Skin of body (tissue), 2 donors: ENCODE data around the gene ASXL2. TPM values are rescaled to one million over a fixed set of nuclear protein-coding genes. Genes with fewer than 3 reads are reported as not detected.
A peak's percentile ranks its signal among the peaks of the same experiment; 100 is the strongest.
"Not testable (repeated sequence)": the region's sequence is repeated elsewhere in the genome, so short reads cannot be mapped to it uniquely, and the experiment has no call there.

Source experiments
- DNase-seq: peaks from one replicate; lab custom pipeline; 2025; lab: John Stamatoyannopoulos, UW
- total RNA-seq: library from RNA; depleted of rRNA; stranded (reverse); fragments of >200 nt; gene quantifications from one replicate; pipeline ENCODE4 v1.2.3, GENCODE V29; 2014

ASXL2 gene
- total RNA-seq, 1 donor from 2014 or later, result 9.9 TPM

DNA sequence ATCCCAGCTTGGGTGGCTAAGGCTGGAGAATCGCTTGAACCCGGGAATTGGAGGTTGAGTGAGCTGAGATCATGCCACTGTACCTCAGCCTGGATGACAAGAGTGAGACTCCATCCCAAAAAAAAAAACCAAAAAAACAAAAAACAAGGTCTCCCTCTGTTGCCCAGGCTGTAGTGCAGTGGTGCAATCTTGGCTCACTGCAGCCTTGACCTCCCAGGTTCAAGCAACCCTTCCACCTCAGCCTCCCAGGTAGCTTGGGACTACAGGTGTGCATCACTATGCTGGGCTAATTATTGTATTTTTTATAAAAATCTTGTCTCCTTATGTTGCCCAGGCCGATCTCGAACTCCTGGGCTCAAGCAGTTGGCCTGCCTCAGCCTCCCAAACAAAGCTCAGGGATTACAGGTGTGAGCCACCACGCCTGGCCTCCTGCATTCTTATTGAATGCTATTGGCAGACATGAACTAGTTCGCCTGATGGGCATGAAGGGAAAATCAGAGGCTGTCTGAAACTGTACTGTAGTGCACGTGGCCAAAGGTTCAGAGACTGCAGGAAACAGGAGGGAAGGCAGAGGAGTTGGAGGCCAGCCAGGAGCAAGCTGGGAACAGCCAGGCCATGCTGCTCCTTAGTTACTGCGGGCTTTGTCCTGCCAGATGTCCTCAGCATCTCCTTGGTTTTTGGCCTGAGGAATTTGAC is 16.0 kb upstream of the ASXL2 start:
- DNase-seq, result no peak

- DNase-seq, result no peak
Observed at GRCh38 chr2:25891672-25892071, 13.4 kb upstream of the ASXL2 start.

DNA sequence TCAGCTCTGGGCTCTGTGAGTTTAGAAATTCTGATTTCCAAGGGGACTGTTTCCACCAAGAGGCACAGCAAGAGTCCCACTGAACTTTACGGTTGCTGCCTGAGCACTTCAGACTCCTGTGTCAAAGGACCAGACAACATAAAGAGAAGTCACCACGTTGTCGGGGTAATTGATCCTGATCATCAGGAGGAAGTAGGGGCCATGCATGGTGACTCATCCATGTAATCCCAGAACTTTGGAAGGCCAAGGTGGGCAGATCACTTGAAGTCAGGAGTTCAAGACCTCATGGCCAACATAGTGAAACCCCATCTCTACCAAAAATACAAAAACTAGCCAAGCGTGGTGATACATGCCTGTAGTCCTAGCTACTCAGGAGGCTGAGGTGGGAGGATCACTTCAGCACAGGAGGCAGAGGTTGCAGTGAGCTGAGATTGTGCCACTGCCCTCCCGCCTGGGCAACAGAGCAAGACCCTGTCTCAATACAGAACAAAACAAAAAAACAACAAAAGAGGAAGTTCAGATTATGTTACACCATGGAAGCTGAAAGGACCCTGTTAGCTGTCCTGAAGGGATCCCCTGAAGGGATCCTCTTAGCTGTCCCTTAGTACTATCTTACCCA is 9.4 kb upstream of the ASXL2 start:
- DNase-seq, result no peak

DNA sequence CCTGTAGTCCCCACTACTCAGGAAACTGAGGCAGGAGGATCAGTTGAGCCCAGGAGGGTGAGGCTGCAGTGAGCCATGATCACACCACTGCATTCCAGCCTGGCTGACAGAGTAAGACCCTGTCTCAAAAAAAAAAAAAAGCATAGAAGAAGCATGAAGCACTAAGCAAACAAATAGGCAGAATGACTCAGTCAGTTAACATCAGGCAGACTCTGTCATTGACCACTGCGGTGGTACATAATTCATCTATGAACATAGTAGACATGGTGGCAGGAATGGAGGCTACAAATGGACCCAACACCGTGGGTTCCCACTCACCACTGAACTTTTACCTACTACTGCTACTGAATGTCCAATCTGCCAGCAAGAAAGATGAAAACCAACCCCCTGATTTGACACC is 7.6 kb upstream of the ASXL2 start:
- no peak for DNase-seq

GRCh38 chr2:25881764-25882163 is 3.5 kb upstream of the ASXL2 start:
- no peak for DNase-seq

GRCh38 chr2:25879133-25879730 is 945 bp upstream of the ASXL2 start:
- DNase-seq, result no peak

DNA sequence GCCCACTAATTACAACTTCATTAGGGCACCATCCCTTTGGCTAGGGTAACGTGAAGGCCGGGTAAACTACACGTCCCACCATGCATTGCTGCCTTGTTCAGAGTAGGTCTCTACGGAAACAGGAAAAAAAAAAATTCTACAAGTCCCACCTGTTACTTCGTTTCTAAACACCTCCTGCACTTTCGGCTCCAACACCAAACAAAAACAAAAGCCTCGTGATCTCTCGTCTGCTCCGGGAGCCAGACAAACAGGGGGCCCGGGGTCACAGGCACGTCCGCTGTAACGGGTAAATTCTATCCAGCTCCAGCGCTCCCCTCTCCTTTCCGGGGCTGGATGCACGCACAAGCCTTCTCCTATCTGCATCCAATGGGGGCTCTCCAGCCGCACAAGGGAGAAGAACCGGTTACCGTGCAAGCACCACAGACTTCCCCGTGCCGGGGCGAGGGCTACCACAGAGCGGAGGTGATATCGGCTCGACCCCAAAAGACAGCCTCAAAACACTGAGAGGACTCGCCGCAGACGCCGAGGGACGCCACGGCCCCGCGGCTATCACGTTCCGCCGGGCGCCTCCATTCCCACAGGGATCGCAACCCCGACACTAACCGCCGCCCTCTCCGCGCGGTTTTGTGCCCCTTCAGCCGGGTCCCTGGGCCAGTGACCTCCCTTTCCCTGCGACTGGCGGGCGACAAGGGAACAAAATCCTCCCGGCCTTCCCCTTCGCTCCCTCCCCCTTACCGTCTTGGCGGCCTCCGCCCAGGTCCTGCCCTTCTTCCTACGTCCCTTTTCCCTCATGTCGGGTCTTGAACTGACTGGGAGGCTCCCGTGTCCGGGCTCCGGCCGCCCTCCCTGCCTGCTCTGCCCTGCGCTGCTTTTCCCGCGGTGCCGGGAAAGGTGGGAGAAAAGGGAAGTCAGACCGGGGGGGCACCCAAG is 591 bp downstream of the ASXL2 start:
- DNase-seq, result peak; percentile 54

DNA sequence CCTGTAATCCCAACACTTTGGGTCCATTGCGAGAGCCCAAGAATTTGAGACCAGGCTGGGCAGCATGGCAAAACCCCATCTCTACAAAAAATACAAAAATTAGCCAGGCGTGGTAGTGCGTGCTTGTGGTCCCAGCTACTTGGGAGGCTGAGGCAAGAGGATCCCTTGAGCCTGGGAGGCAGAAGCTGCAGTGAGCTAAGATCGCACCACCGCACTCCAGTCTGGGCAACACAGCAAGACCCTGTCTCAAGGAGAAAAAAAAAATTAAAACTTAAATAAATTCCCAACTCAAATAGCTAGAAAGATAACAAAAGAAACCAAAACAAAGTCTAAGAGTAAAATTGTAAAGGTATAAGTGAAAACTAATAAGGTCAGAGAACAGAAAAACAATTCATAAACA is 6.2 kb downstream of the ASXL2 start:
- DNase-seq, result no peak

- no peak for DNase-seq
Observed at GRCh38 chr2:25867396-25868003, 10.8 kb downstream of the ASXL2 start.

- no peak for DNase-seq
Observed at GRCh38 chr2:25856377-25856776, 21.9 kb downstream of the ASXL2 start.

DNA sequence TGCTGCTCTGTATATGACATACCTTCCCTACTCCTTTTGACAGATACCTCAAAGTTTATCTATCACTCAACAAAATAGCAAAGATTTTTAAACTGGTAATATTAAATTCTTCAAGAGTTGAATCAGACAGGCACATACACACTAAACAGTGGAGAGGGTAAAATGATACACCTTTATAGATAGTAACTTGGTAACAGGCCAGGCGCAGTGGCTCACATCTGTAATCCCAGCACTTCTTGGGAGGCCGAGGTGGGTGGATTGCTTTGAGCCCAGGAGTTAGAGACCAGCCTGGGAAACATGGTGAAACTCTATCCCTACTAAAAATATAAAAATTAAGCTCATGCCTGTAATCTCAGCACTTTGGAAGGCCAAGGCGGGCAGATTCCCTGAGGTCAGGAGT is 23.2 kb downstream of the ASXL2 start:
- DNase-seq, result no peak

DNA sequence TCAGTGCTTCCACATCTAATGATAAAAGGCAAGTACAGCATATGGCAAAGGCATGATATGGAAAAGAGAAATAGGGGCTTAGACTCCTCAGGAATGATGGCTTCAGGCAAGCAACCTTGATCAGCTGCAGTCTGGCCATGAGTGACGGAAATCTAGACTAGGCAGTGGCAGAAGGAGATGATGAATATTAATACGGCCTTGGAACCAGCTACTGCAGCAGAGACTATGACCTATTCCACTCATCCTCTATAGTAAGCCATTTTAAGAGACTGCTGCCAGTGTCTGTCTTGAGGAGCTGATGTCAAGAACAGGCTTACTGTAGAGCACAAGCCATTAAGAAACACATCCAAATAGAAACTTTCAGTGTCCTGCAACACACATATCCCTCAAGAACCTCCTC is 23.7 kb downstream of the ASXL2 start:
- no peak for DNase-seq

DNA sequence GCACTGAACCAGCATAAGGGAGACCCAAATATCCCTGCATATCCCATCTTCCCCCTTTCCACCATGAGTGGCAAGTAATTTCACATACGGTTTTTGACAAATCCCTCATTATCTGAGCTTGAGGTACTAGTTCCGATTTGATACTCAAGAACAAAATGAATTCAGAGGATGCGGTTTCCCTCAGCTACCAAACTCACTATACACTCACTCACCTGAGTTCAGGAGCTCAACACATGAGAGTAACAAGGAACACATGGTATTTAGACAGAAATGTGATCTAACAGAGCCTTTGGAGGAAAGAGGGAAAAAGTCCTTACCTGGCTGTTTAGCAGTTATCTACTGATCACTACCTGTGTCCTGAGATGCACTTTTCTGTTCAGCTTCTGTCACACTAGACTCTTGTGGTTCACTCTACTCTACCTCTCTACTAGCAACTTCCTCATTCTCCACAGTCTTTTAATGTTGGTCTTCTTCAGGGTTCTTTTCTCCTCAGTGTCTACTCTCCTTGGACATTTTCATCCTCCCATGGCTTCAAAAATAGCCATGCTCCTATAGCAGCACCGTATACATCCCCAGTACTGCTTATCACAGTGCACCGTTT is 25.1 kb downstream of the ASXL2 start:
- DNase-seq, result no peak

DNA sequence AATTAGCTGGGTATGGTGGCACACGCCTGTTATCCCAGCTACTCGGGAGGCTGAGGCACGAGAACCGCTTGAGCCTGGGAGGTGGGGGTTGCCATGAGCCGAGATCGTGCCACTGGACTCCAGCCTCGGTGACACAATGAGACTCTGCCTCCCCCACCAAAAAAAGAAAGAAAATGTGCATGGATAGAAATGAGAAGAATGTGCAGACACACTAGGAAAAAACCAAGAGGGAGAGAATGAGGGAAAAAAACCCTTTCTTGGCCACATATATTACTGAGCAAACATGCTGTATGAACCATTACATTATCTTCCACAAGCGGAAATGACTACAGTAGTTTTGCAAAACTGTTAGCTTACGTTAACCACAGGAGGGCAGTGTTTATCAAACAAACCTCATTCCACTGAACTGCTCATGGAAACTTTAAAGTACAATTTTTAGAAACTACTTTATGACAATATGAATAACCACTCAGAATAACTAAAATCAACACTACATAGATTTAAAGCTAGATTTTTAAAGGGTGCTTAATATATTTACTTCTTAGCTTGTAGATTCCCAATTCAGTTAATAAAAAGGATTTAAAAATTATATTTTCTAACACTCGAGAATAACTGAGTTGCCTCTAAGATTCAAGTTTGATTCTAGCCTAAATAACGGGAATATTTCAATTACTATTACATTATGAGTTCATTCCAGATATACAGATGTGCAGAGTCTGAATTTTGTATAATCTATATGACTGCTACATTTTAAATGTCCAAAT is 26.4 kb downstream of the ASXL2 start:
- DNase-seq, result peak; percentile 76

DNA sequence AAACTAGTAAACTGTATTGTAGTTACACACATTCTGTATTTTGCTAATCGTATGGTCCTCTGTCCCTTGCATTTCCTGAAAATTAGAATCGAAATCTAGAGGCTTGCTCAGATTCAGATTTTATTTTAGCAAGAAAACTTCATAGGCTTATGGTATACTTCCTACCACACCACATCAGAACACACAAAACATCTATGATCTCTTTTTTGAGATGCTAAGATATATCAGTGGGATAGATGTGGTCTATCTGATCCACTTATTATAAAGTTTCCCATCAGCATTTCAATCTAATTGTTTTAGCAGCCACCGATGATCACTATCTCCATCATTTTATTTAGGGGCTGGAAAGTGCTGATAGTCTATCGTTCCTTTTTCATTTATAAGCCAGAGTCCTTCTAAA is 27.9 kb downstream of the ASXL2 start:
- not testable (repeated sequence) for DNase-seq

- DNase-seq, result not testable (repeated sequence)
Observed at GRCh38 chr2:25849350-25849749, 28.9 kb downstream of the ASXL2 start.

DNA sequence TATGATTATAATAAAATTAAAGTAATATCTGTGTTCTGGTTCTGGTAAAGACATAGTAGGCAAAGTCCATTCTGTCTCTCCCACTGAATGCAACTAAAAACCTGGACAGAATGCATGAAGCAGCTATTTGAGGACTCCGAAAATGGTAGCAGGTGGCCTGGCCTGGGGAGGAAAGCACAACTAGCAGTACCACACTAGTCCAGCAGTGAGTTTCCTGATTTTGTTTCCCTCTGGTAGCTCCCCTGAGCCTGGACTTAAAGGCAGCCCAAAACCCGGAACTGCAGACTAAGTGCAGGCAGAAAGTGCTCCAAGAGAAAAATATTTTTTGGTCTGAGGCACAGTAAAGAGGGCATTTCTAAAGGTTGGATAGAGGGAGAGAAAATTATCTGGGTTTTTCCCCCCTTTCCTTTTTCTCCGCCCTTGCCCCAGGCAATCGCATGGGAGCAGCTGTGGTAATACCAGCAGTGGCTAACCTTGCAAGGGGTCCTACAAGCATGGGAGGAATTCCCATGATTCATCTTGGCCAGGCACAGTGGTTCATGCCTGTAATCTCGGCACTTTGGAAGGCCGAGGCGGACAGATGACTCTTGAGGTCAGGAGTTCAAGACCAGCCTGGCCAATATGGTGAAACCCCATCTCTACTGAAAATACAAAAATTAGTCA is 32.3 kb downstream of the ASXL2 start:
- DNase-seq, result no peak

DNA sequence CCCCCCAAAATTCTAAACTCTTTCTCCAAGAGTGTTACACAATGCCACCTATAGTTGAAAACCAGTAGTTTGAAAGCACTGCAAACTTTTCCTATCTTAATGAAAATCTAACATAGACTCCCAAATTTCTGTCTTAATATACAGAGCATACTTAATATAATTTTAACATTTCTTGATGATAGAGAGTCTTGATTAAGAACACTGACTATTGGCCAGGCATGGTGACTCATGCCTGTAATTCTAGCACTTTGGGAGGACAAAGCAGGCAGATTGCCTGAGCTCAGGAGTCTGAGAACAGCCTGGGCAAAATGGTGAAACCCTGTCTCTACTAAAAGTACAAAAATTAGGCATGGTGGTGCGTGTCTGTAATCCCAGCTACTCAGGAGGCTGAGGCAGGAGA is 34.2 kb downstream of the ASXL2 start:
- DNase-seq, result no peak

DNA sequence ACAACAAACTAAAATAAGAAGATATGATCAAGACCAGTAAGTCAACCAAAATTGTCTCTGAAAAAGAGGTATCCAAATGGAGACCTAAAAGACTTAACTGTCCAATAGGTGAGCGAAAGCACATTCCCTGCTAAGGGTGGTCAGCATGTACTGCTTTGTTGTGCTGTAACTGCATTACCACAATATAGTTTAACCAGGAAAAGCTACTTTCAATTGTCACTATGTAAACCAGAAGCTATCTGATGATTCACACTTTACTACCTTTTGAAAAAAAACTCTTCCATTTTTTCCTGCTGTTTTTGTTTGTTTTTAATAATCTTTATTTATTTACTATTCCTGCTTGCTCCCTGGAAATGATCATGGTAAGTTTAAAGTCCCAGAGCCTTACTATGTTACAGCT is 36.1 kb downstream of the ASXL2 start:
- no peak for DNase-seq
